Measurements from ENCODE around the gene ZBTB8A.
"Not testable (repeated sequence)": the region's sequence is repeated elsewhere in the genome, so short reads cannot be mapped to it uniquely, and the experiment has no call there.

The ZBTB8A gene

GRCh38 chr1:32538887-32539583 lies at the start of gene ZBTB8A:
Gene ZBTB8A (plus strand): TSS chr1:32539427. CDS start chr1:32592932, 53,505 bp downstream.
- DNase-seq, result peak; percentile 90

GRCh38 chr1:32489774-32490454 lies 49.3 kb upstream of the ZBTB8A start:
- DNase-seq, result no peak

GRCh38 chr1:32491386-32491785 lies 47.8 kb upstream of the ZBTB8A start:
- DNase-seq, result no peak

GRCh38 chr1:32494196-32494595 lies 45.0 kb upstream of the ZBTB8A start:
- no peak for DNase-seq

- no peak for DNase-seq
These were observed 44.4 kb upstream of the ZBTB8A start for GRCh38 chr1:32494711-32495337.

- no peak for DNase-seq
These were observed 43.1 kb upstream of the ZBTB8A start for GRCh38 chr1:32496127-32496526.

GRCh38 chr1:32498751-32499150 lies 40.5 kb upstream of the ZBTB8A start:
- DNase-seq, result no peak

GRCh38 chr1:32500387-32501209 lies 38.6 kb upstream of the ZBTB8A start:
- peak; percentile 81 for DNase-seq

GRCh38 chr1:32501865-32502264 lies 37.4 kb upstream of the ZBTB8A start:
- DNase-seq, result no peak

GRCh38 chr1:32503153-32503552 lies 36.1 kb upstream of the ZBTB8A start:
- DNase-seq, result no peak

- no peak for DNase-seq
These were observed 32.2 kb upstream of the ZBTB8A start for GRCh38 chr1:32507021-32507420.

- DNase-seq, result no peak
These were observed 30.5 kb upstream of the ZBTB8A start for GRCh38 chr1:32508761-32509160.

GRCh38 chr1:32509939-32510338 lies 29.3 kb upstream of the ZBTB8A start:
- no peak for DNase-seq

GRCh38 chr1:32516402-32516801 lies 22.8 kb upstream of the ZBTB8A start:
- DNase-seq, result no peak

GRCh38 chr1:32518976-32519375 lies 20.3 kb upstream of the ZBTB8A start:
- no peak for DNase-seq

GRCh38 chr1:32521165-32521564 lies 18.1 kb upstream of the ZBTB8A start:
- DNase-seq, result no peak

- DNase-seq, result no peak
These were observed 14.2 kb upstream of the ZBTB8A start for GRCh38 chr1:32525053-32525452.

- DNase-seq, result no peak
These were observed 13.4 kb upstream of the ZBTB8A start for GRCh38 chr1:32525661-32526444.

- DNase-seq, result not testable (repeated sequence)
These were observed 10.7 kb upstream of the ZBTB8A start for GRCh38 chr1:32528550-32528949.

GRCh38 chr1:32533792-32534327 lies 5.4 kb upstream of the ZBTB8A start:
- no peak for DNase-seq

- no peak for DNase-seq
These were observed 3.1 kb upstream of the ZBTB8A start for GRCh38 chr1:32536117-32536516.

- DNase-seq, result no peak
These were observed 2.5 kb upstream of the ZBTB8A start for GRCh38 chr1:32536764-32537163.

Measured in retina (tissue), 1 donor.